GM21825 (cell line): Measurements from ENCODE around the gene C6orf15.

Experiments
- ATAC-seq: cut with Tn5 transposase; IDR thresholded peaks from one replicate; pipeline ENCODE4 v1.9.1; 2021; ENCODE audit warnings: mild to moderate bottlenecking, moderate library complexity; ENCODE audit not compliant: unreplicated experiment

The C6orf15 gene

DNA sequence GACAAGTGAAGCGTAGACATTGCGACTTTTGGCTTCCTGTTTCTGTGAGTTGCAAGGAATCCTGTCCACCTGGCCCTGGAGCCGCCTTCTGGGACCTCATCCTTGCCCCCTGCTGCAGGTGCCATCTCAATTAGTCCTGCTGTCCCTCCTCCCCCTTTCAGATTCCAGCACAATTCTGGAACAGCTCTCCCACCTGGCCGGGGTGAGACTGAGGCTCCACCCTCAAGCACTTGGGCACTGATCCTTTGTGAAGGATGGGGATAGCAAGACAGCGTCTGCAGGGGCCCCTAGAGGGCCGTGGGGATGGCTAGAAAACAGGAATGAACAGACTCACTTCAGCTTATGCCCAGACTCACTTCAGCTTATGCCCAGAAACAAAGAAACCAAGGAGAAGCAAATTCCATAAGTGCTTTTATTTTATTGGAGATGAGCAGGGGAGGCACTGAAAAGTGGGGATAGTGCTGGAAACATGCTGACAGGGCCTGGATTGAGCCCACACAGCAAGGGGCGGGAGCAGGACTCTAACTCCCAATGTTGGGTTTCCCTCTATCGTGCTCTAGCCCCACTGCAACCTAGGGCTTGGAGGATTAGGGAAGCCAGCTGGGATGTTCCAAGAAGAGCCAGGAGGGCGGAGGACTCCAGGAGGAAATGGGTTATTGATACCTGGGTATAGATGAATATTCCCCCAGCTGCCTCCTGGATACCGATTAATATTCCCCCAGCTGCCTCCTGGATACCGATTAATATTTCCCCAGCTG lies 1.4 kb downstream of the C6orf15 start:
- no peak for ATAC-seq

DNA sequence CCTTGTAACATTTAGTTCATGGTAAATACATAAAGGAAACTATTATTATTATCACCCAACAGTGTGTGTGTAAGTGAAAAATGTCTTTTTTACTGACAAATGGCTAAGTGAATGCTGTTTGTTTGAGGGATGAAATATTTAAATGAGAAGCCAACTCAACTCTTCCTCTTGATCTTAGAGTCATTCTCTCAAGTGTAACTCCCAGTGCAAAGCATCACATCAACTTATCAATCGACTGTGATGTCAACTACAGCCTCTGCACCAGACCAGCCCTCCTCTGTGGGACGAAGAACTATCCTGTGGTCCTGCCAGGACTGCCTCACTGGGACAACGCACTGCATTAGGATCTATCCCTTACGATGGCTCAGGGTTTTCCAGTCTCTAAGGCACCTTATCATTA lies 5.3 kb downstream of the C6orf15 start:
- no peak for ATAC-seq

DNA sequence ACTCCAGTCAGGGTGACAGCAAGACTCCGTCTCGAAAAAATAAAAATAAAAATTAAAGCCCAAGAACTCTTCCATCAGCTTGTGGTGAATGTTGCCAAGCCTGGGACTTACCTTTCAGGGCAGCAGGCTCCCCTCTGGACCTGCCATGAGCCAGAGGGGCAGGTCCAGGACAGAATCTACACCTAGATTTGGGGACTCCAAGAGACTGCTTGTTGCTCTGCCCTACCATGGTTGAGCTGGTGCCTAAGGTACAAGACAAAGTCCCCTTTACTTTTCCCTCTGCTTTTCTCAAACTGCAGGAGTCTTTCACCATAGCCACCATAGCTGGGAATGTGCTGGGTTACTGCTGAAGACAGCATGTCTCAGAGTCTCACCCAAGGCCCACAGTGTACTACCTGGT lies 9.2 kb downstream of the C6orf15 start:
- no peak for ATAC-seq

DNA sequence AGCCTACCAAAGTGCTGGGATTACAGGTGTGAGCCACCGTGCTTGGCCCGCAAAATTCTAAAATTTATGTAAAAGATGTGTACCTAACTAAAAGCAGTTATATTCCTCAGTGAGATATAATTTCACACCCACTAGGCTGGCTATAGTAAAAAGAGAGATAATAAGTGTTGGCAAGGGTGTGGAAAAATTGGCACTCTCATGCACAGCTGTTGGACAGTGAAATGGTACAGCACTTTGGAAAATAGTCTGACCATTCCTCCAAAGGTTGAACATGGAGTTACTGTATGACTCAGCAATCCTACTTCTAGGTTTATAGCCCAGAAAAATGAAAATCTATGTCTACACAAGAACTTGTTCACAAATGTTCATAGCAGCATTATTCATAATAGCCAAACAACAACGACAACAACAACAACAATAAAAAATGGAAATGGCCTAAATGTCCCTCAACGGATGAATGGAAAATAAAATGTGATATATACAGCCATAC lies 13.9 kb downstream of the C6orf15 start:
- no peak for ATAC-seq

DNA sequence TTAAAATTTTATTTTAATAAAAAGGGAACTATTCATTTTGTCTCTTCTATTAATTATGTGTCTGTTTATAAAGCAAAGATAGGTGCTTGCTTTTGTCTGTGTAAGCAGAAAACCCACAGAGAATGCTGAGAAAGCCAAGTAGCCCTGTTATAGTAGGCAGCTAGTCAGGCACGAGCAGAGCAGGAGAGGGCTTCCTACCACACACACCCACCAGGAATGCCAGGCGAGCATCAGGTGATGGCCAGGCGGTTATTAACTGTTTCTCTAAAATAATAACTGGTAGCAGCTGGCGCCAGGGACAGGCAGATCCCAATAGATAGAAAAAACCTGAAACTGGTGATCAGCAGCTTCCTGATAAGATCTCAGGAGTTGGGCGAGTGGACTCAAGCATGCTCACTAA lies 15.7 kb downstream of the C6orf15 start:
- no peak for ATAC-seq

DNA sequence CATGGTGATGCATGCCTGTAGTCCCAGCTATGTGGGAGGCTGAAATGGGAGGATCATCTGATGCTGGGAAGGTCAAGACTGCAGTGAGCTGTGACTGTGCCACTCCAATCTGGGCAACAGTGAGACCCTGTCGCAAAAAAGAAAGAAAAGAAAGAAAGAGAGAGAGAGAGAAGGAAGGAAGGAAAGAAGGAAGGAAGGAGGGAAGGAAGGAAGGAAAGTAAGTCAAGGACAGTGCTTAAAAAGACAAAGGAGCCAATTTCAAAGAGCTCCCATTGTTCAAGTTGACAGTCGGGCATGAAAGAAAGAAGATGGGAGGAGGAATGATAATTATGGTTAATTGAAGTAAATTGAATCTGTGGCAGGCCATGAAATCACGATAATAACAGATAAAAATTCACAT lies 16.2 kb downstream of the C6orf15 start:
- ATAC-seq, result no peak

DNA sequence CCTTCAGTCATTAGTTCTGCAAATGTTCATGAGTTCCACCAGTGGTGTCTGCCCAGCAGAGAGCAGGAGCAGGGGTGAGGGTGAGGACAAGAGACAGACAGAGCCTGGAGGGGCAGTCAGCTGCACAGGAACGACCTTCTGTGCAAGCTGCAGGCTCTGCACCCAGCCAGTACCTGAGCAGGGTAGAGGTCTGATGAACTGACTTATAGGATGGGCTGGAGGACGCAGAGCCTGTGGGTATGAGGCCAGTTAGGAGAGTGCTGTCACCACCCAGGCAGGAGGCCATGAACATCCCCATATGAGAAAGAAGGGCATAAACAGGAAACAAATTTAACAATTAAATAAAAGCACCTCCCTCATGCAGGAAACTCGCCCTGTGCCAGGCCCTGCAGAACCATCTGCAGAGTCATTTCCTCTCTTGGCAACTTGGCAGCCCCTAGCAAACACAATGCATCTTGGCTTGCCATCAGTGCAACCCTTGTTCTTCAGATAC lies 17.9 kb downstream of the C6orf15 start:
- no peak for ATAC-seq

DNA sequence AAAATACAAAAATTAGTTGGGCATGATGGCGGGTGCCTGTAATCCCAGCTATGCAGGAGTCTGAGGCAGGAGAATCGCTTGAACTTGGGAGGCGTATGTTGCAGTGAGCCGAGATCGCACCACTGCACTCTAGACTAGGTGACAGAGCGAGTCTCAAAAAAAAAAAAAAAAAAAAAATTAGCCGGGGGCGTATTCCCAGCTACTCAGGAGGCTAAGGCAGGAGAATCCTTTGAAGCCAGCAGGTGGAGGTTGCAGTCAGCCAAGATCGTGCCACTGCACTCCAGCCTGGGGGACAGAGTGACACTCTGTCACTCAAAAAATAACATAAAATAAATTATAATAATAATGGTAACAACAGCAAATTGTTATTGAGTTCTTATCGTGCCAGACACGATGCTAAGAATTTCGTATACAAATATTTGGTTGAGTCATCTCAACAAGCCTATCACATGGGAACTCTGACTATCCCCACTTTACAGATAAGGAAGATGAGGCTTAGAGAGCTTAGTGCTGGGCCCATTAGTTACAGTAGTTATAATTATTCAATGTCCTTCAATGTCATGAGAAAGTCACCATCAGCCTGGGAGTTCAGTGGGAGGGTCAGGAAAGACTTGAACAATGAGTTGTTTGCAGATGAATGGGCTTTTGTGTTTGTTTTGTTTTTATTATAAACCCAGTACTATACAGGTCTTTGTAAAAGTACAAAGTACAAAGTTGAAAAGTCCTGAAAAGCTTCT lies 19.4 kb downstream of the C6orf15 start:
- no peak for ATAC-seq

DNA sequence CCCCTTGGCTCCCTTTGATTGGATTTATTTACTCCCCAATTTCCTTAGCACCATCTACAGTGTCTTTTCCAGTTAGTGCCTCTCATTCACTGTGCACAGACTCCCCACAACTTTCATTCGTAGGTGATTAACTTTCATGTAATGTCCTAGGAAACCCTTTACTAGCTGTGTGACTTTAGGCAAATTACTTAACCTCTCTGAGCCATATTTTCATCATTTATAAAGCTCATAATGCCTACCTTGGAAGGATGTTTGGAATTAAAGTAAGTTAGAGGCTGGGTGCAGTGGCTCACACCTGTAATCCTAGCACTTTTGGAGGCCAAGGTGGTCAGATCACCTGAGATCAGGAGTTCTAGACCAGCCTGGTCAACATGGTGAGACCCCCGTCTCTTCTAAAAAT lies 20.1 kb downstream of the C6orf15 start:
- ATAC-seq, result no peak

DNA sequence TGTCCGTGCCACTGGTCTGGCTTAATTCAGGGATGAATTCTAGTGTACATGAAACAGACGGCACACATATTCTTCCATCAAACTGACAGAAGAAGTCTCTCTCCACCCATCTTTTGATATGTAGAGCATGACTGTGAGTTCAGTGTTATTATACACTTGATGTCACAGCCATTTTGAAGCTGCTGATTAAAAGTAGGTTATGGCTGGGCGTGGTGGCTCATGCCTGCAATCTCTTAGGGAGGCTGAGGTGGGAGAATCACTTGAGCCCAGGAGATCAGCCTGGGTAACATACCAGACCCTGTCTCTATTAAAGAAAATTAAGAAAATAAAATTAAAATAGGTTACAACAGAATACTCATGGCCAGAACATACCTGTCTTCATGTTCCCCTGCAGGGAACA lies 20.7 kb downstream of the C6orf15 start:
- ATAC-seq, result no peak

DNA sequence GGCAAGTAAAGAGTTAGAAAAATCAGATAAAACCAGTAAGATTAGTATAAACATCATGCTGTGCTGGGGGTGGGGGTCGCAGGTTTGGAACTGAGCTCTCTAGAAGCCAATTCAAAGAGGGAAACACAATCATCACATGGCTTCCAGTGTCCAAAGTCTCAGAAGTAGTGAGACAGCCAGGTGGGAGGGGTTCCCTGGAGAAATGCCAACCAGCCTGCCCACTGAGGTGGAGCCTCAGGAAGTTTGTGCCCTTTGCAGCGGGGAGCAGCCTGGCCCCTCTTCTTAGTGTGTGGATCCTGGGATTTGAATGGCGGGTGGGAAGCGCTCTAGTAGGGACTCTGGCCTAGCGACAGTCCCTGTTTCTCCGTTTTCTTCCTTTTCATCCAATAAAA lies 21.4 kb downstream of the C6orf15 start:
- no peak for ATAC-seq

DNA sequence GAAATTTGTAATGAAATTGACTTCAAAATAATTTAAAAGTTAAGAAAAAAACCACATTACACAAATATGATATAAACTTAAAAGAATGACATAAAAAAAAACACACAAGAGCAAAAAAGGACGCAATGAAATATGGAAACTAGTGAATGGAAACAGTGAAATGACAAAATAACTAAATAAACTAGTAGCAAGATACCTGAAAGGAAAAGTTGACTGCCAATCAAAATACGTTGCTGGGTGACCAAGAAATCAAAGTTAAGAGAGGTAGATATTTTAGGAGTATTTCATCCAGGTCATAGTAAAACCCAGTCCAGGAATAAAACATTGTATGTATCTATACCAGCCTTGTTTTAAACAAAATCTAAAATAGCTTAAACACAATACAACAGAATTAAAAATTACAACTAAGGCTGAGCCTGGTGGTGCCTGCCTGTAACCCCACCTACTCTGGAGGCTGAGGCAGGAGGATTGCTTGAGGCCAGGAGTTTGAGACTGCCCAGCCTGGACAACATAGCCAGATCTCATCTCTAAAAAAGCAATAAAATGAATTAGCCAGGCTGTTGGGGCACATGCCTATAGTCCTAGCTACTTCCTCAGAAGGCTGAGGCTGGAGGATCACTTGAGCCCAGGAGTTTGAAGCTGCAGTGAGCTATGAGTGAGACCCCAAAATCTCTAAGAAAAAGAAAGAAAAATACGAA lies 22.0 kb downstream of the C6orf15 start:
- no peak for ATAC-seq

DNA sequence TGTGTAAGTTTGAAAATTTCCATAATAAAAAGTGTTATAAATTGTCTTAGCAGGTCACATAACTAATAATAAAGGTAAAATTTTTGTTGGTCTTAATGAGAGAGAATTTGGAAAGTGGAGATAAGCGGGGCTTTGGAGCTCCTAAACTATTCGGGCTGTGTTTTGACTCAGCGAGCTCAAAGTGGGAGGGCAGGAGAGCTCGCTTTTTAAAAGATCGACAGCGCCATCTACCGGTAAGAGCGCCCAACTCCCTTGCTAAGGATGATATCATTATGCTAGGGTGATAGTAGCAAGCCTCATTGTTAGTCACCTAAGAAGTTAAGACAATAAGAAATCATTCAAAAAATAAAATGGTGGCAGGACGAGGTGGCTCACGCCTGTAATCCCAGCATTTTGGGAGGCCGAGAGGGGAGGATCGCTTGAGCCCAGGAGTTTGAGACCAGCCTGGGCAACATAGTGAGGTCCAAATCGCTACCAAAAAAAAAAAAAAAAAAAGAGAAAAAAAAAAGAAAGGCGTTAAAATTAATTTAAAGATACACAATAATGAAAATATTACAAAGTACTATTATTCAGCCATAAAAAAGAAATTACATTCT lies 24.8 kb downstream of the C6orf15 start:
- ATAC-seq, result no peak

DNA sequence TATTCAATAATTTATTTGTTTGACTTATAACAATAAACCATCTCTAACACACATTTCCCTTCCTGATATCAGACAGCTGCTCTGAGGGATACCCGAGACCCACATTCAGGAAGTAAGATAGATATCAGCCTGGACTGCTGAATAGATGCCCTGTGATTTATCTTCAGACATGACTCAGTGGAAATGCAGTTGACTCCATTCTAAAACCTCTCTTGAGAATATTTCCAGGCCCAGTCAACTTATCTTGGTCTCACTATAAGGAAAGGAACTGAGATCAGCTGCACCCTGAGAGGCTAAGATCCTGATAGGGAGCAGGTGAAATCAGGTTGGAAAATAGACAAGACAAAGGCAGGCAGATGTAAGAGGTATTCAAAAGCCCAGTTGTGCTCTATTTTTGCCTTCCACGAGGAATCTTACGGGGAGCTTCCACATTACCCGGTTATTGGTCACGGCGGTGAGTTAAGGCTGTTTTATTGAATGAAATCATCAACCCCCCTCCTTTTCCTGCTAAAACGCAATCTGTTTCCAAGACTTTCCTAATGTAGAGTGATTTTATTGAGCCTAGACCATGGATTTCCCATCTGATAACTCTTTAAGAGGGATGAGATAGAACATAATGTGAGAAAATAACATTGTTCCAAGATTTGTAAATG lies 25.5 kb downstream of the C6orf15 start:
- ATAC-seq, result no peak

DNA sequence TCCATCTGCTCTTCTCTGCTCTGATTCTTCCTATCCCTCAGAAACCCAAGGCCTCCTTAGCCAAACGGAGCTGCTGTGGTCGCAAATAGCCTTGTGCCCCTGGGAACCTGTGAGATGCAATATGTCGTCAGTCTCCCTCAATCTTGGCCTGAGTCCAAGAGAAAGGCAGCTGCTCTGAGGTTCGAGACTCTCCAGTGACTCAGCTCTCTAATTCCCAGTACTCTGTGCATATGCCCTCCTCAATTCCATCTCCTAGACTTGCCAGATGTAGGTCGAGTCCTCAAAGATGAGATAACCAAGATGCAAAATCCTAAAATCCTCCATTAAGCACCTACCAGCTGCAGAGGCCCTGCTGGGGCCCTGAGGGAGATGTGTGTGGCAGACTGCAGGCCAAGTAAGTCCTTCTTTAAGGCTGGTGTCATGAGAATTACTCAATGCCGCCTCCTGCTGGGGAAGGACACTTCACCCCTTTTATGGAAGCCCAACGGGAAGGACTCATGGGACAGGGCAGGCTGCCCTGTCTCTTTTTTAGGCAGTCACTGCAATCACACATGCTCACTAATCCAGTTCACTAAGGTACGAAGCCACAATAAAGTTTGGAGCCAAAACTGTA lies 28.5 kb downstream of the C6orf15 start:
- ATAC-seq, result no peak

DNA sequence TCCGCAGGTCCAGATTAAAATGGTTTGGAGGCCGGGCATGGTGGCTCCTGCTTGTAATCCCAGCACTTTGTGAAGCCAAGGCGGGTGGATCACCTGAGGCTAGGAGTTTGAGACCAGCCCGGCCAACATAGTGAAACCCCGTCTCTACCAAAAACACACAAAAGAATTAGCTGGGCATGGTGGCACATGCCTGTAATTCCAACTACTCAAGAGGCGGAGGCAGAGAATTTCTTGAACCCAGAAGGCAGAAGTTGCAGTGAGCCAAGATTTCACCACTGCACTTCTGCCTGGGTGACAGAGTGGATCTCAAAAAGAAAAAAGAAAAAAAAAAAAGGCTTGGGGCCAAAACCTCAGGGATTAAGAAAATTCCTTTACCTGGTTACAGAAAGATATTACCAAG lies 30.5 kb downstream of the C6orf15 start:
- ATAC-seq, result no peak

DNA sequence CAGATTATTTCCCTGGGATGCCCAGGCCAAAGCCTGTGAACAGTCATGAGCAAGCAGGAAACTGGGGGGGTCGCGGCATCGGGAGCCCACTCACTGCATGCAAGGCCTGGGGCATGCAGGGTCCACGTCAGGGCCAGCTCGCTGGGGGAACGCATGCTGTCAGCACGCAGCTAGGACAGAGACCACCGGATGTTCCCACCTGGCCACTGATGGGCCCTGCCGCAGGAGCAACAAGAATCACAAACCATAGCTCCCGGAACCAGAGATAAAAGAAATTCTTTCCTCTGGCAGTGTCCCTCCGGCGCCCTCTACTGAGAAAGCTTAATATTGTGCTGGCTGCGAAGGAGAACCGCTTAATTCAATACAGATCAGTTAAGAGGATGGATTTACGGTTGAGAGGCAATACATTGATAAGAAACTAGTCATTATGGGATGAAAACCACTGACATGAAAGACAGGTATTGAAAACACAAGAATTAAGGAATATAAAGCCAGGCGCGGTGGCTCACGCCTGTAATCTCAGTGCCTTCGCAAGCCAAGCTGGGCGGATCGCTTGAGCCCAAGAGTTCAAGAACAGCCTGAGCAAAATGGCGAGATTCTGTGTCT lies 32.6 kb downstream of the C6orf15 start:
- ATAC-seq, result no peak

DNA sequence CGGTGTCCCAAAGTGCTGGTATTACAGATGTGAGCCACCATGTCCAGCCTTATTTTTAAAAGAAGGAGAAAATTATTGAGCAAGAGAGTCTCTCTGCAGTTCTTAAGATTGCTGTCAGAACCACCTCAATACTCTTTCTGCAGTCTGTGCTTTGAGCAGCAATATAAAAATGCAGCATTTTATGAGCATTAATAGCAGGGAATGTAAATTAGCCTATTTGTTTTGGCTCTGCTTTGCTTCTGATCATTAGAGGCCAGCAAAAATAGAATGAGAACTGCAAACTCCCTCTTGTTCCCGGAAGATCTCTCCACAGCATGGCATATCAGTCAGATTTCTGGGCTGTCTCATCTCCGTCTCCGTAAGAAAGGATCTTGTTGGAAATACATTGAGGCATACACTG lies 35.8 kb downstream of the C6orf15 start:
- ATAC-seq, result no peak

DNA sequence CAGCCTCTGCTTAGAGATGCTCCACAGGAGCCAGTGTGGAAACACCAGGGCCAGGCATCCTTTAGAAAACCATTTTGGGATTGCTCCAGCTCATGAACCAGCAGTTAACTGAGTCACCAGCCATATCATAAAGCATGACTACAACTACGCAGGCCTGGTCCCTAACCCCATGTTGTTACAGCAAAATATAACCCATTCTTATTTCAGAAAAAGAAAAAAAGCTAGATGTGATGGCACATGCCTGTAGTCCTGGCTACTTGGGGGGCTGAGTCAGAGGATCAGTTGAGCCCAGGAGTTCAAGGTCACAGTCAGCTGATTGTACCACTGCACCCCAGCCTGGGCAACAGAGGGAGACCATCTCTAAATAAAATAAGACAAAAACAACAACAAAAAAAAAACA lies 36.8 kb downstream of the C6orf15 start:
- no peak for ATAC-seq

DNA sequence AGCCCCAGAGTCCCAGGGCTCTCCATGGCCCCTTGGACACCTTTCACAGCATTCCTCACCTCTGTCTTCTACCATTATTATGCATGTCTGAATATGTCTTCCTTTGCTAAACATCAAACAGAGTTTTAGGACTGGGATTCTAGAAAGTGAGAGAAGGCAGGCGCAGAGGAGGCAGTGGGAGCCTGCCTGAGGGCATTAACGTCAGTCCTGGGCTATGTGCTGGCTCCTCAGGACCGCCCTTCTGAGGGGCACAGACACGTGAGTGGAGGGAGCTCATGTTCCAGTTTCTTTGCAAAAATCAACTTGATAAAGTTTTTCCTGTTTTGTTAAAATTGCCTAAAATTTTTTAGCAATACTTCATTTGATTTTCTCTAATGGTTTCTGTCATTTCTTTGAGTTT lies 38.0 kb downstream of the C6orf15 start:
- ATAC-seq, result no peak
